IPS DF 4.7 (cell line): ENCODE results near the gene LRRK1.

ENCODE experiments used
- DNase-seq: peaks from one replicate; pipeline ENCODE4 v3.0.0-alpha.2; 2013; ENCODE audit warnings: low spot score; ENCODE audit errors: extremely low read depth

LRRK1 gene

GRCh38 chr15:101042320-101042719 is 123.2 kb downstream of the LRRK1 start:
- no peak for DNase-seq

- no peak for DNase-seq
Measured at GRCh38 chr15:101043011-101043410, 123.9 kb downstream of the LRRK1 start.

- DNase-seq: no peak
Measured at GRCh38 chr15:101043911-101044624, 124.9 kb downstream of the LRRK1 start.

- no peak for DNase-seq
Measured at GRCh38 chr15:101044625-101045235, 125.6 kb downstream of the LRRK1 start.

GRCh38 chr15:101045236-101045646 is 126.1 kb downstream of the LRRK1 start:
- DNase-seq: no peak

GRCh38 chr15:101045835-101046691 is 126.9 kb downstream of the LRRK1 start:
- no peak for DNase-seq

GRCh38 chr15:101046826-101047225 is 127.7 kb downstream of the LRRK1 start:
- no peak for DNase-seq

- no peak for DNase-seq
Measured at GRCh38 chr15:101047301-101047781, 128.2 kb downstream of the LRRK1 start.

- no peak for DNase-seq
Measured at GRCh38 chr15:101048176-101048575, 129.0 kb downstream of the LRRK1 start.

GRCh38 chr15:101048581-101049030 is 129.4 kb downstream of the LRRK1 start:
- no peak for DNase-seq

- no peak for DNase-seq
Measured at GRCh38 chr15:101049282-101049681, 130.1 kb downstream of the LRRK1 start.

- DNase-seq: no peak
Measured at GRCh38 chr15:101049856-101050622, 130.9 kb downstream of the LRRK1 start.

GRCh38 chr15:101050623-101051290 is 131.6 kb downstream of the LRRK1 start:
- DNase-seq: no peak

- DNase-seq: no peak
Measured at GRCh38 chr15:101051291-101052030, 132.3 kb downstream of the LRRK1 start.

GRCh38 chr15:101052031-101052620 is 133.0 kb downstream of the LRRK1 start:
- DNase-seq: no peak

GRCh38 chr15:101052681-101053121 is 133.5 kb downstream of the LRRK1 start:
- no peak for DNase-seq

GRCh38 chr15:101053261-101053660 is 134.1 kb downstream of the LRRK1 start:
- DNase-seq: no peak

- DNase-seq: no peak
Measured at GRCh38 chr15:101054116-101054515, 135.0 kb downstream of the LRRK1 start.

- no peak for DNase-seq
Measured at GRCh38 chr15:101054991-101055390, 135.8 kb downstream of the LRRK1 start.
